ENCODE results near the gene FLAD1.
A peak's percentile ranks its signal among the peaks of the same experiment; 100 is the strongest.

Gene FLAD1

GRCh38 chr1:154982897-154983648 lies at the start of gene FLAD1:
Gene FLAD1 (plus strand): TSS chr1:154983344. CDS start chr1:154983695, 351 bp downstream.
- DNase-seq: peak; percentile 95

GRCh38 chr1:154934358-154934948 lies 48.7 kb upstream of the FLAD1 start:
- no peak for DNase-seq

- no peak for DNase-seq
Observed at GRCh38 chr1:154935749-154936554, 47.2 kb upstream of the FLAD1 start.

- peak; percentile 97 for DNase-seq
Observed at GRCh38 chr1:154936555-154937084, 46.5 kb upstream of the FLAD1 start, which contains the start of gene PMVK. Gene PMVK (minus strand): TSS chr1:154936719. CDS start chr1:154936685, 34 bp downstream.

GRCh38 chr1:154937085-154937987 lies 45.8 kb upstream of the FLAD1 start:
- peak; percentile 92 for DNase-seq

GRCh38 chr1:154937988-154938386 lies 45.2 kb upstream of the FLAD1 start:
- no peak for DNase-seq

GRCh38 chr1:154938604-154939399 lies 44.3 kb upstream of the FLAD1 start:
- no peak for DNase-seq

- DNase-seq: no peak
Observed at GRCh38 chr1:154940213-154940560, 43.0 kb upstream of the FLAD1 start.

GRCh38 chr1:154940651-154941194 lies 42.4 kb upstream of the FLAD1 start:
- DNase-seq: peak; percentile 17

GRCh38 chr1:154941333-154942013 lies 41.7 kb upstream of the FLAD1 start:
- DNase-seq: no peak

GRCh38 chr1:154943649-154944400 lies 39.3 kb upstream of the FLAD1 start:
- peak; percentile 65 for DNase-seq

- DNase-seq: no peak
Observed at GRCh38 chr1:154944401-154945159, 38.6 kb upstream of the FLAD1 start.

- no peak for DNase-seq
Observed at GRCh38 chr1:154945160-154945961, 37.8 kb upstream of the FLAD1 start.

- no peak for DNase-seq
Observed at GRCh38 chr1:154945962-154946850, 36.9 kb upstream of the FLAD1 start.

- DNase-seq: no peak
Observed at GRCh38 chr1:154948079-154948478, 35.1 kb upstream of the FLAD1 start.

GRCh38 chr1:154951901-154952657 lies 31.1 kb upstream of the FLAD1 start:
- DNase-seq: peak; percentile 83

Data from CD4-positive, alpha-beta T cell treated with Interleukin-17A for 4 hours (primary cell).